CD4-positive, alpha-beta T cell treated with Interleukin-2 at 100 ng/mL for 4 hours (primary cell): ENCODE measurements around the gene AFAP1L1.

Source experiments
- DNase-seq: peaks from one replicate; pipeline ENCODE4 v3.0.0-alpha.2; 2020; ENCODE audit warnings: low spot score

The AFAP1L1 gene

GRCh38 chr5:149284501-149284900 lies 12.8 kb downstream of the AFAP1L1 start:
- no peak for DNase-seq

- no peak for DNase-seq
Measured at GRCh38 chr5:149285153-149285552, 13.5 kb downstream of the AFAP1L1 start.

- no peak for DNase-seq
Measured at GRCh38 chr5:149288436-149288835, 16.8 kb downstream of the AFAP1L1 start.

GRCh38 chr5:149289301-149289700 lies 17.6 kb downstream of the AFAP1L1 start:
- no peak for DNase-seq

GRCh38 chr5:149294872-149295829 lies 23.5 kb downstream of the AFAP1L1 start:
- DNase-seq: no peak

- DNase-seq: no peak
Measured at GRCh38 chr5:149297340-149298025, 25.8 kb downstream of the AFAP1L1 start.

GRCh38 chr5:149298163-149298562 lies 26.5 kb downstream of the AFAP1L1 start:
- no peak for DNase-seq

- no peak for DNase-seq
Measured at GRCh38 chr5:149298842-149299404, 27.3 kb downstream of the AFAP1L1 start.

- no peak for DNase-seq
Measured at GRCh38 chr5:149299451-149300054, 27.9 kb downstream of the AFAP1L1 start.

- DNase-seq: no peak
Measured at GRCh38 chr5:149300441-149300840, 28.8 kb downstream of the AFAP1L1 start.

GRCh38 chr5:149301049-149301743 lies 29.5 kb downstream of the AFAP1L1 start:
- DNase-seq: no peak

GRCh38 chr5:149301744-149302380 lies 30.2 kb downstream of the AFAP1L1 start:
- DNase-seq: no peak

GRCh38 chr5:149302641-149303040 lies 31.0 kb downstream of the AFAP1L1 start:
- no peak for DNase-seq

- DNase-seq: no peak
Measured at GRCh38 chr5:149303210-149303609, 31.6 kb downstream of the AFAP1L1 start.

GRCh38 chr5:149304195-149305078 lies 32.8 kb downstream of the AFAP1L1 start:
- DNase-seq: no peak

GRCh38 chr5:149309354-149309753 lies 37.7 kb downstream of the AFAP1L1 start:
- no peak for DNase-seq

- no peak for DNase-seq
Measured at GRCh38 chr5:149310488-149310887, 38.8 kb downstream of the AFAP1L1 start.

- no peak for DNase-seq
Measured at GRCh38 chr5:149310947-149311658, 39.4 kb downstream of the AFAP1L1 start.

GRCh38 chr5:149313151-149313841 lies 41.6 kb downstream of the AFAP1L1 start:
- no peak for DNase-seq
